Measurements from ENCODE around the gene CDKAL1.
"Not testable (repeated sequence)": the region's sequence is repeated elsewhere in the genome, so short reads cannot be mapped to it uniquely, and the experiment has no call there.

The CDKAL1 gene

GRCh38 chr6:20534295-20535262 is at the start of gene CDKAL1:
Gene CDKAL1, plus strand, starts transcription at chr6:20534457. Its CDS starts 11,894 bp downstream, at chr6:20546351.
- peak; percentile 95 for DNase-seq (ENCODE audit: low spot score)

- DNase-seq (ENCODE audit: low spot score), result no peak
These were observed 47.6 kb upstream of the CDKAL1 start for GRCh38 chr6:20486641-20487040.

- no peak for DNase-seq (ENCODE audit: low spot score)
These were observed 46.4 kb upstream of the CDKAL1 start for GRCh38 chr6:20487669-20488375.

GRCh38 chr6:20490591-20490990 is 43.7 kb upstream of the CDKAL1 start:
- DNase-seq (ENCODE audit: low spot score), result no peak

GRCh38 chr6:20492099-20492498 is 42.2 kb upstream of the CDKAL1 start:
- no peak for DNase-seq (ENCODE audit: low spot score)

GRCh38 chr6:20497216-20498040 is 36.8 kb upstream of the CDKAL1 start:
- DNase-seq (ENCODE audit: low spot score), result no peak

- DNase-seq (ENCODE audit: low spot score), result no peak
These were observed 36.2 kb upstream of the CDKAL1 start for GRCh38 chr6:20498041-20498385.

GRCh38 chr6:20509212-20509611 is 25.0 kb upstream of the CDKAL1 start:
- DNase-seq (ENCODE audit: low spot score), result no peak

- no peak for DNase-seq (ENCODE audit: low spot score)
These were observed 22.4 kb upstream of the CDKAL1 start for GRCh38 chr6:20511852-20512251.

- not testable (repeated sequence) for DNase-seq (ENCODE audit: low spot score)
These were observed 9.0 kb upstream of the CDKAL1 start for GRCh38 chr6:20525208-20525607.

GRCh38 chr6:20529086-20529448 is 5.2 kb upstream of the CDKAL1 start:
- DNase-seq (ENCODE audit: low spot score), result peak; percentile 60

GRCh38 chr6:20532881-20533280 is 1.4 kb upstream of the CDKAL1 start:
- no peak for DNase-seq (ENCODE audit: low spot score)

- no peak for DNase-seq (ENCODE audit: low spot score)
These were observed 437 bp upstream of the CDKAL1 start for GRCh38 chr6:20533746-20534294.

GRCh38 chr6:20538131-20538662 is 3.9 kb downstream of the CDKAL1 start:
- DNase-seq (ENCODE audit: low spot score), result no peak

GRCh38 chr6:20538907-20539306 is 4.7 kb downstream of the CDKAL1 start:
- DNase-seq (ENCODE audit: low spot score), result no peak

GRCh38 chr6:20539387-20539786 is 5.1 kb downstream of the CDKAL1 start:
- no peak for DNase-seq (ENCODE audit: low spot score)

- no peak for DNase-seq (ENCODE audit: low spot score)
These were observed 6.4 kb downstream of the CDKAL1 start for GRCh38 chr6:20540683-20541082.

GRCh38 chr6:20541382-20541781 is 7.1 kb downstream of the CDKAL1 start:
- DNase-seq (ENCODE audit: low spot score), result no peak

GRCh38 chr6:20542927-20543602 is 8.8 kb downstream of the CDKAL1 start:
- no peak for DNase-seq (ENCODE audit: low spot score)

GRCh38 chr6:20548264-20548663 is 14.0 kb downstream of the CDKAL1 start:
- no peak for DNase-seq (ENCODE audit: low spot score)

GRCh38 chr6:20549398-20549797 is 15.1 kb downstream of the CDKAL1 start:
- DNase-seq (ENCODE audit: low spot score), result not testable (repeated sequence)

Data from CD4-positive, alpha-beta T cell treated with Interleukin-15 for 4 hours (primary cell).